GM21360 (cell line): ENCODE data around the gene LPIN3.

Experiments
- ATAC-seq: cut with Tn5 transposase; IDR thresholded peaks from one replicate; pipeline ENCODE4 v1.9.1; 2021; ENCODE audit warnings: mild to moderate bottlenecking, moderate library complexity; ENCODE audit not compliant: unreplicated experiment

The LPIN3 gene

DNA sequence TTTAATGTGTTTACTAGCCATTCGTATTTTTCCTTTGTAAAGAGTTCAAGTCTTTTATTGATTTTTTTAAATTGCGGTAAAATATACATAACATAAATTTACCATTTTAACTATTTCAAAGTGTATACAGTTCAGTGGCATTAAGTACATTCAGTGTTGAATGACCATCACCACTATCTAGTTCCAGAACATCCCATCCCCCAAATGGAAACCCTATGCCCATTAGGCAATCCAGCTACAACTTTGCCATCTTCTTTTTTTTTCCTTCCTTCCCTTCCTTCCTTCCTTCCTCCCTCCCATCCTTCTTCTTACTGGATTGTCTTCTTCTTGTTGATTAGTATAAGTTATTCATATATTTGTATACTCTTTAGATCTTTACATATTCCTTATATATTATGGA is 8.6 kb downstream of the LPIN3 start:
- no peak for ATAC-seq

DNA sequence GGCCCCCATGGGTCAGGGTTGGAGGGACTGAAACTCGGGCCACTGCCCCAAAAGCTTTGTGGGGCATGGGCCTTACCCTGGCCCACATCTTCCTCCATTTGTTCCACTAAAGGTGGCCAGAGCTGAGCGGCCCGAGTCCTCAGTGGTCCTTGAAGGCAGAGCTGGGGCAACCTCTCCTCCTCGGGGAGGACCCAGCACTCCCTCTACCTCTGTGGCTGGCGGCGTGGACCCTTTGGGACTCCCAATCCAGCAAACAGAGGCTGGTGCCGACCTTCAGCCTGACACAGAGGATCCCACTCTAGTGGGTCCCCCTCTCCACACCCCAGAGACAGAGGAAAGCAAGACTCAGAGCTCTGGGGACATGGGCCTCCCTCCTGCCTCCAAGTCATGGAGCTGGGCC is 9.3 kb downstream of the LPIN3 start:
- ATAC-seq, result no peak

DNA sequence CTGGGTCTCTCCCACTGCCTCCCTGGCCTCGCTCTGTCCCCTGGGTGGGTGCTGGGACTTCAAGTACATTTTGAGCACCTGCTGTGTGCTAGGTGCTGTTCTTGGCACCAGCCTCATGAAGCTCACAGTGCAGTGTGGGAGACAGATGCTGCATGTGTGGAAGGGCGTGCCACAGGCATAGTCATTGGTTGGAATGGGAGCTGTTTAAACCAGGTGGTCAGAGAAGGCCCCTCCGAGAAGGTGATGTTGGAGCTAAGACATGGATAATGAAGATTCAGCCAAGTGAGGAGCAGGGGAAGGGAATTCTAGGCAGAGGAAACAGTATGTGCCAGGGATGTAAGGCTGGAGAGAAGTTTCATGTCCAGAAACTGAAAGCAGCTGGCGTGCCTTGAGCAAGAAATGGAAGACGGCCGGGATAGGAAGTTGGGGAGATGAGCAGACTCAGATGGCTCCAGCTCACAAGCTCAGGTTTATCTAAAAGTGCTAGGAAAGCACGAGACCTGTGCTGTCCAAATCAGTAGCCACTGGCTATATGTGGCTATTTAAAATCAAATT is 9.9 kb downstream of the LPIN3 start:
- ATAC-seq, result no peak

- ATAC-seq, result no peak
Measured at GRCh38 chr20:41352106-41352505, 11.5 kb downstream of the LPIN3 start.

DNA sequence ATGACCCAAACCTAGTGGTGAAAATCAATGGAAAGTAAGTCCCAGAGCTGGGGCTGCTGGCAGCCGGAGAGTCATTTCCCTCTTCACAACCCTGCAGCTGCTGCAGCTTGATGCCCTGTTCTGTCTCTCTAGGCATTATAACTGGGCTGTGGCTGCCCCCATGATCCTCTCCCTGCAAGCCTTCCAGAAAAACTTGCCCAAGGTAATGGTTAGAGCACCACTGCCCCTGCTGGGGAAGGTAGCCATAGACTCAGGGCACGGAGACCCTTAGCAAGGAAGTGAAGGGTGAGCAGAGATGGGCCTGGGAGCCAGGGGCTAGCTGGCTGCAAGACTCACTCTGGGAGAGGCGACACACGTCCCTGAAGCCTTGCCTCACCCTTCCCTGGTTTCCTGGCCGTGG is 12.0 kb downstream of the LPIN3 start:
- no peak for ATAC-seq

DNA sequence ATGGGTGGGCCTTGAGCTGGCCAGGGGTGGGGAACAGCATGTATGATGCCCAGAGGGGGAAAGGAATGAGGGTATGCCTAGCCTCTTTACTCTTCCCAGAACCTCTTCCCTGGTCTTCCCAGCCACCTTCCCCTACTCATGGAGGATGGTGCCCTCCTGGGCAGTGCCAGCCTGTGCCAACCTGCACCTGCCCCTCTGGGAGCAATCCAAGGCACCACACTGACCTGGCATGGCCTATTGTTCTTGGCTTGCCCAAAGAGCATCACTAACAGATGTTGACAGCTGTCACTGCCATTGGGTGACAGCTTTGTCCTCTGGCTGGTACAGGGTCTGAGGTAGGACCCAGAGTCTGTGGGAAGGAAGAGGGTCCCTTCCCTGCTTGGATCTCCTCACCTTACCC is 12.9 kb downstream of the LPIN3 start:
- no peak for ATAC-seq

- no peak for ATAC-seq
Measured at GRCh38 chr20:41355192-41355591, 14.6 kb downstream of the LPIN3 start.

GRCh38 chr20:41355598-41356203 is 15.1 kb downstream of the LPIN3 start:
- no peak for ATAC-seq

DNA sequence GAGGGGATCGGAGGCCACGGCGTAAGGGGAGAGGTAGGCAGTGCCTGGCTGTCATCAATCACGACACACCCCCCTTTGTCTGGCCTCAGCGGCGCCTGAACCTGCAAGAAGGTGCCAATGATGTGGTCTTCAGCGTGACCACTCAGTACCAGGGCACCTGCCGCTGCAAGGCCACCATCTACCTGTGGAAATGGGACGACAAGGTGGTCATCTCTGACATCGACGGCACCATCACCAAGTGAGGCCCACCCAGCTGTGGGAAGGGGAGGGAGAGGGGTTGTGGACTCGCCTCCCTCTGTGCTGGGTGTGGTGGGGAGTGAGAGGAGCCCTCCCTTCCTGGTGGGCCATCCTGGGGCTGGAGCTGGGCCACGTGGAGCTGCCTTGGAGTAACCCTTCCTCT is 16.3 kb downstream of the LPIN3 start:
- ATAC-seq, result no peak

- ATAC-seq, result no peak
Measured at GRCh38 chr20:41357424-41358163, 17.0 kb downstream of the LPIN3 start.

DNA sequence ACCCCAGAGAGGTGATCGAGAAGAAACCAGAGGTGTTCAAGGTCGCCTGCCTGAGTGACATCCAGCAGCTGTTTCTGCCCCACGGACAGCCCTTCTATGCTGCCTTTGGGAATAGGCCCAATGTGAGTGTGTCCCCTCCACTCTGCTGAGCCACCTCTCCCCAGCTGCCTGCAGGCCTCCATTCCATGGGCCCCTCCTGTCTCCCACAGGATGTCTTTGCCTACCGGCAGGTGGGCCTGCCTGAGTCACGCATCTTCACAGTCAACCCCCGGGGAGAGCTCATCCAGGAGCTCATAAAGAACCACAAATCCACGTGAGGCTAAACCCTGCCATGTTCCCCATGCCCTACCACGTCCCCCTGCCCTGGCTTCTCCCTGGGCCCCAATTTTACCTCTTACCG is 17.6 kb downstream of the LPIN3 start:
- no peak for ATAC-seq

DNA sequence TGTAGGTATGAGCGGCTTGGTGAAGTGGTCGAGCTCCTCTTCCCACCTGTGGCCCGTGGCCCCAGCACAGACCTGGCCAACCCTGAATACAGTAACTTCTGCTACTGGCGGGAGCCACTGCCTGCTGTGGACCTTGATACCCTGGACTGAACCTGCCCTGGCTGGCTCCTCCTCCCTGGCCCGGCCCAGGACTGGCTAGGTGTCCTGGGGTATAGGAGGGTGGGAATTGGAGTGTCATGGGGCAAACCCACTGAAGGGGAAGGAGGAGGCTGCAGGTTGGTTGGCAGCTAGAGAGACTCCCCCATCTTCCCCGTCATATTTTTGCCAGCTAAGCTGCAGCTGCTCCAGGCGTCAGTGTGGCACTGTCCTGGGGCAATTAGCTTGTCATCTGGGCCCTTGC is 18.1 kb downstream of the LPIN3 start:
- no peak for ATAC-seq

DNA sequence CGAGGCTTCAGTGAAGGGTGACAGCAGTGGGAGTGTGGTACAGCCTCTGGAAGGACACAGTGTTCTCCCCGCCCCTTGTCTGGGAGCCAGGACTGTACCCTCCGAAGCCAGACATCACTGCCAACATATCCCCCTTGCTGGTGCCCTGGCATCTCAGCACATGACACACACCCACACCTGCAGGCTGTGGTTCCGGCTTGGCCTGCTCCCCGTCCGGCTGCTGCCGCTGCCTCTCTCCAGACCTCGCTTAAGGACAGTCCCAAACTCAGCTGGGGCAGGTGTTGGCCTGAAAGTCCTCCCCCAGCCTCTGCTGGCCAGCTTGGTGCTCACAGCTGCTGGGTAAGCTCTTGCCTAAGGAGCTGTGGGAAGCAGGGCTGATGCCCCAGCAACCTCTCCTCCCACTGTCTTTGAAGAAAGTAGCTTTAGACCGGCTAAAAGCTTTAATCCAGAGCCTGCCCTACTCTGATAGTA is 19.0 kb downstream of the LPIN3 start:
- no peak for ATAC-seq

DNA sequence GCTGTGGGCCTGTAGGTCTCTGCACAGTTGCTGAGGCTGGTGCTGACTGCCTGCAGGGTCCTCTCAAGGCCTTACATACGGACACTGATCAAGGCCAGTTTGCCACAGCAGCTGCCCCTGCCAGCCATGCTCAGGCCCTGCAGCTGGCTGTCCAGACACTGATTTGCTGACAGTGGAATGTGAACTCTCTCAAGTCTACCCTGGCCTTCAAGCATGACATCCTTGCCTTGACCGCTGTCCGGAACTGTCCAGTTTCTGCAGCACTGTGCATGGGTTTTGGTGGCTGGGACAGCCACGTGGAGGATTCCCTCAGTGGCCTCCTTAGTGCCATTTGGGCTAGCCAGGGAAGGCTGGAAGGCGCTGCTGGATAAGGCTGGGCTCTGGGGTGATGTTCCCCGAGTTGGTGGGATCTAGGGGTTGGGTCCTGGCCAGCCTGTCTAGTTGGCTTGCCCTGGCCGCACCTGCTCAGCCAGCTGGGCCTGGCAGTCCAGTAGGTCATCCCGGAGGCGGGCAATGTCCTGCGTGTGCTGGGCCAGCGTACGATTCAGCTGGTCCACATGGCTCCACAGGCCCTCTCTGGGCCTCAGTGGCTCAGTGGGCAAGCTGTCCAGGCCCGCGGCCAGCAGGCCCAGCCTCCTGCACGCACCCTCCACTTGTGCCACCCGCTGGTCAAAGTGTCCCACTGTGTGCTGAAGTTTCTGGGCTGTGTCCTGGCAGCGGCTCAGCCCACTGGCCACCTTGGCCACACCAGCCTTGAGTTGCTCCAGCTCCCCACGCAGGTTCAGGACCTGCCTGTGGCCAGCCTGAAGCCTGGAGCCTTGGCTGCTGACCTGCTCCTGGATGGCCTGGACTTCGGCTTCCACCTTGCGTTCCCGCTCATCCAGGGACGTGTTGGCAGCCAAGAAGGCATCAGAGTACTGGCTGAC is 20.5 kb downstream of the LPIN3 start:
- no peak for ATAC-seq

- no peak for ATAC-seq
Measured at GRCh38 chr20:41361757-41362747, 21.4 kb downstream of the LPIN3 start.

DNA sequence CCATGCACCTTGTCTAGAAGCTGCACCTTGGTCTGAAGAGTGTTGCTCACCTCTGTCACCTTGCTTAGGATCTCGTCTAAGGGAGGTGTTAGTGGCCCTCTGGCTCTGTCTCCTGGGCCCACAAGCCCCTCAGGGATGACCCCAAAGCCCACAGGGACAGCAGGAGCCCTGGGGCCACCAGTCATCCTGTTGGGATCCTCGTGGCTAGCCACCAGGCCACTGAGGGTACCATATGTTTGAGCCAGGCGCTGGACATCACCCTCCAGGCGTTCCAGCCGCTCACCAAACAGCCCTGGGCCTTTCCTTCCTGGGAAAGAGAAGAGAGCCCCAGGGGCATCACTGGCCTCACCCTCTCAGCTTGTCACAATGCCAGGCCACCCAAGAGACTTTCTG is 22.1 kb downstream of the LPIN3 start:
- ATAC-seq, result no peak

- ATAC-seq, result no peak
Measured at GRCh38 chr20:41363601-41364000, 23.0 kb downstream of the LPIN3 start.

DNA sequence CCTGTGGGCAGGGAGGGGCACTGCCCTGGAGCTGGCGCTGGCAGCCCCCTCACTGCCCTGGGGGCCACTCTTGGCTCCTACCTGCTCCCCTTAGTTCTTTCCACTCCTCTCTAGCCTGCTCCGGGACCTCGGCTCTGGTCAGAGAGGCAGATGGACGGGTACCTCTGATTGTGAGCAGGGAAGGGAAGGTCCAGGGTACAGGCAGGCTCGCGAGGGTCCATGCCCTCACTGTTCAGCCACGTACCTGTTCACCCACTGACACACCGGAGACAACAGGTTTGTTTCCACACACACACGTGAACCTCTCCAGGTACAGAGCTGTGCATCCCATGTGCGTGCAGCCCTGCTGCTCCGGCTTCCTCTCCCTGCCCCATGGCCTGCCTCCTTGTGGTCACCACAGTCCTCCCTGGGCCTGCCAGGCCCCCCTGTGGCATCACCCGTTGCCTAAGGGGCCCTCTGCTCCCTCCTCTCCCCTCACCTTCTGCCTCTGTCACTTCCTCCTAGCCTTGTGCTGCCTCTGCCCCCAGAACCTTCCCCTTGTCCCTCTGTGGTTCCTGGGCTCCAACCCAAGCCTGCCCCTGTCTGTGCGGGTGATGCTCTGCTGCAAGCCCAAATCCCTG is 23.7 kb downstream of the LPIN3 start:
- ATAC-seq, result no peak

GRCh38 chr20:41364967-41365765 is 24.5 kb downstream of the LPIN3 start:
- no peak for ATAC-seq
